Coronary artery (tissue), 2 donors: ENCODE data around the gene TSPAN9.
A peak's percentile ranks its signal among the peaks of the same experiment; 100 is the strongest.

ENCODE experiments used
- DNase-seq: peaks from one replicate; pipeline ENCODE4 v3.0.0-alpha.2; 2017; ENCODE audit warnings: low spot score
- H3K27ac ChIP-seq, 2 donors: fragments of 200-600 bp; sonication (generic); one replicate each; pipeline ENCODE4 v1.5.1; 2016 to 2019
- H3K4me3 ChIP-seq: fragments of 200-600 bp; sonication (generic); 2 replicates; pipeline ENCODE4 v1.5.1; 2016; ENCODE audit warnings: mild to moderate bottlenecking, moderate library complexity
- CTCF ChIP-seq: fragments of 200-600 bp; sonication (generic); IDR thresholded peaks from one replicate; pipeline ENCODE4 v1.5.1; 2019; ENCODE audit warnings: antibody characterized with exemption

The TSPAN9 gene

GRCh38 chr12:3227076-3227975 is 150.1 kb downstream of the TSPAN9 start:
- no peak for DNase-seq
- H3K4me3 ChIP-seq, result no peak overlapping the region
- H3K27ac ChIP-seq, result no peak overlapping the region
- TF ChIP-seq CTCF, result no peak

- Histone ChIP-seq H3K27ac (no peak overlapping the region), H3K4me3 (no peak overlapping the region)
- DNase-seq, result no peak
- TF ChIP-seq CTCF, result no peak
Observed at GRCh38 chr12:3228552-3228951, 151.4 kb downstream of the TSPAN9 start.

- no peak for DNase-seq
- TF ChIP-seq CTCF, result no peak
- Histone ChIP-seq H3K27ac (no peak overlapping the region), H3K4me3 (no peak overlapping the region)
Observed at GRCh38 chr12:3229577-3229976, 152.4 kb downstream of the TSPAN9 start.

GRCh38 chr12:3230758-3231375 is 153.7 kb downstream of the TSPAN9 start:
- Histone ChIP-seq H3K27ac (peak overlapping the region in 1 of 2 donors; percentile 67), H3K4me3 (no peak overlapping the region)
- no peak for TF ChIP-seq CTCF
- DNase-seq, result no peak

- peak overlapping the region in 1 of 2 donors; percentile 67 for H3K27ac ChIP-seq
- H3K4me3 ChIP-seq, result no peak overlapping the region
- TF ChIP-seq CTCF, result no peak
- no peak for DNase-seq
Observed at GRCh38 chr12:3231399-3231876, 154.3 kb downstream of the TSPAN9 start.

GRCh38 chr12:3233797-3234196 is 156.6 kb downstream of the TSPAN9 start:
- Histone ChIP-seq H3K27ac (no peak overlapping the region), H3K4me3 (no peak overlapping the region)
- no peak for DNase-seq
- no peak for TF ChIP-seq CTCF
